Neural progenitor cell (in vitro differentiated cells): ENCODE results near the gene SNX8. TPM values are rescaled to one million over a fixed set of nuclear protein-coding genes. Genes with fewer than 3 reads are reported as not detected.

Experiments
- DNase-seq: peaks from one replicate; pipeline ENCODE4 v3.0.0-alpha.2; 2016; ENCODE audit warnings: low spot score
- H2AFZ ChIP-seq: fragments of 200-600 bp; sonication (generic); replicated peaks from 2 replicates; pipeline ENCODE4 v1.6.1; 2016; ENCODE audit warnings: antibody characterized with exemption
- H3F3A ChIP-seq: fragments of 200-600 bp; sonication (generic); 2 replicates; pipeline ENCODE4 v1.6.1; 2016; ENCODE audit warnings: antibody characterized with exemption, low read depth
- H3K27ac ChIP-seq: fragments of 200-600 bp; sonication (generic); 2 replicates; pipeline ENCODE4 v1.5.1; 2016; ENCODE audit warnings: mild to moderate bottlenecking
- H3K27me3 ChIP-seq: fragments of 200-600 bp; sonication (generic); 2 replicates; pipeline ENCODE4 v1.6.1; 2016; ENCODE audit warnings: mild to moderate bottlenecking, moderate library complexity
- H3K36me3 ChIP-seq: fragments of 200-600 bp; sonication (generic); 2 replicates; pipeline ENCODE4 v1.5.1; 2016
- H3K4me1 ChIP-seq: fragments of 200-600 bp; sonication (generic); 2 replicates; pipeline ENCODE4 v1.6.1; 2016; ENCODE audit warnings: mixed run types
- H3K4me2 ChIP-seq: fragments of 200-600 bp; sonication (generic); 2 replicates; pipeline ENCODE4 v1.6.1; 2016
- H3K4me3 ChIP-seq: fragments of 200-600 bp; sonication (generic); 2 replicates; pipeline ENCODE4 v1.5.1; 2016
- H3K79me2 ChIP-seq: fragments of 200-600 bp; sonication (generic); 2 replicates; pipeline ENCODE4 v1.6.1; 2016; ENCODE audit warnings: low read depth
- H3K9ac ChIP-seq: fragments of 200-600 bp; sonication (generic); 2 replicates; pipeline ENCODE4 v1.6.1; 2016
- H3K9me3 ChIP-seq: fragments of 200-600 bp; sonication (generic); 2 replicates; pipeline ENCODE4 v1.5.1; 2016; ENCODE audit warnings: low read depth
- H4K20me1 ChIP-seq: fragments of 200-600 bp; sonication (generic); 2 replicates; pipeline ENCODE4 v1.6.1; 2016; ENCODE audit warnings: low read depth
- H3K27ac Mint-ChIP-seq: 3 replicates; pipeline ENCODE4 v1.8.0; 2021; ENCODE audit warnings: mixed read lengths
- H3K27me3 Mint-ChIP-seq: 2 replicates; pipeline ENCODE4 v1.8.0; 2022; ENCODE audit warnings: low read depth, mild to moderate bottlenecking, inconsistent platforms, moderate library complexity, mixed read lengths; ENCODE audit not compliant: insufficient read depth
- H3K36me3 Mint-ChIP-seq: 3 replicates; pipeline ENCODE4 v1.8.0; 2021; ENCODE audit warnings: mixed read lengths
- H3K4me1 Mint-ChIP-seq: 3 replicates; pipeline ENCODE4 v1.8.0; 2021; ENCODE audit warnings: mixed read lengths
- H3K4me3 Mint-ChIP-seq: 3 replicates; pipeline ENCODE4 v1.8.0; 2021; ENCODE audit warnings: mild to moderate bottlenecking, moderate library complexity, mixed read lengths
- H3K9me3 Mint-ChIP-seq: 3 replicates; pipeline ENCODE4 v1.8.0; 2020; ENCODE audit warnings: mixed read lengths
- EZH2 ChIP-seq: fragments of 200-600 bp; sonication (generic); IDR thresholded peaks from 2 replicates; pipeline ENCODE4 v1.6.1; 2017; ENCODE audit warnings: antibody characterized with exemption, mild to moderate bottlenecking, moderate library complexity
- EZH2phosphoT487 ChIP-seq: fragments of 200-600 bp; sonication (generic); IDR thresholded peaks from 2 replicates; pipeline ENCODE4 v1.6.1; 2017; ENCODE audit warnings: antibody characterized with exemption
- total RNA-seq: library from RNA; depleted of rRNA; stranded (reverse); fragments of >200 nt; gene quantifications from 2 replicates; pipeline ENCODE4 v1.2.3, GENCODE V29; 2015; ENCODE audit warnings: low replicate concordance
- TF ChIP-seq, protein P1 (sequence below): fragments of 200-600 bp; sonication (generic); IDR thresholded peaks from 2 replicates; pipeline ENCODE4 v1.5.1; 2017; ENCODE audit warnings: antibody characterized with exemption, mild to moderate bottlenecking

SNX8 gene
- total RNA-seq, 1 donor from 2014 or later, result 3.6 TPM

DNA sequence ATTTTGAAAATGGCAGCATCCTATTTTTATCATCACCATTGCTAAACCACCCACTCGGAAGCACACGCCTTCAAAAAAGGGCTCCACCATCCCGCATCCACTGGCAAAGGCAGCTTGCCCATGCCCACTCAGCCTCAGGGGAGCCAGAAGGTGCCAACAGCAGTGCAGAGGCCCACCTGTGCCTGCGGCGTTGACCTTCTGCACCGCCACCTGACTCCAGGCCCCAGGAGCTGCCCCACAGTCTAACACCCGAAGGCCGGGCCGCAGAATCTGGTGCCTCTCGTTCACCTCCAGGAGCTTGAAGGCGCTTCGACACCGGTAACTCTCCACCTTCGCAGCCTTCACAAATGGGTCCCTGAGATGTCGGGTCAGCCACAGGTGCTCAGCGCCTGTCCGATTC lies 75.0 kb downstream of the SNX8 start:
- Histone ChIP-seq H2AFZ (no peak overlapping the region), H3K9ac (no peak overlapping the region), H3K36me3 (peaks cover 5% of the 10 kb centered on the region), H3K27ac (no peak overlapping the region), H3K4me2 (no peak overlapping the region), H3F3A (peaks cover 8% of the 10 kb centered on the region), H3K79me2 (peaks cover 48% of the 10 kb centered on the region), H3K27me3 (no peaks in the 10 kb centered on the region), H4K20me1 (peaks cover 11% of the 10 kb centered on the region), H3K4me1 (peaks cover 12% of the 10 kb centered on the region), H3K4me3 (no peak overlapping the region), H3K9me3 (no peaks in the 10 kb centered on the region)
- no peaks in the 10 kb centered on the region for H3K27me3 Mint-ChIP-seq
- H3K4me3 Mint-ChIP-seq, result no peak overlapping the region
- no peak overlapping the region for H3K27ac Mint-ChIP-seq
- no peaks in the 10 kb centered on the region for H3K9me3 Mint-ChIP-seq
- TF ChIP-seq EZH2phosphoT487, result no peak
- TF ChIP-seq, protein P1, sequence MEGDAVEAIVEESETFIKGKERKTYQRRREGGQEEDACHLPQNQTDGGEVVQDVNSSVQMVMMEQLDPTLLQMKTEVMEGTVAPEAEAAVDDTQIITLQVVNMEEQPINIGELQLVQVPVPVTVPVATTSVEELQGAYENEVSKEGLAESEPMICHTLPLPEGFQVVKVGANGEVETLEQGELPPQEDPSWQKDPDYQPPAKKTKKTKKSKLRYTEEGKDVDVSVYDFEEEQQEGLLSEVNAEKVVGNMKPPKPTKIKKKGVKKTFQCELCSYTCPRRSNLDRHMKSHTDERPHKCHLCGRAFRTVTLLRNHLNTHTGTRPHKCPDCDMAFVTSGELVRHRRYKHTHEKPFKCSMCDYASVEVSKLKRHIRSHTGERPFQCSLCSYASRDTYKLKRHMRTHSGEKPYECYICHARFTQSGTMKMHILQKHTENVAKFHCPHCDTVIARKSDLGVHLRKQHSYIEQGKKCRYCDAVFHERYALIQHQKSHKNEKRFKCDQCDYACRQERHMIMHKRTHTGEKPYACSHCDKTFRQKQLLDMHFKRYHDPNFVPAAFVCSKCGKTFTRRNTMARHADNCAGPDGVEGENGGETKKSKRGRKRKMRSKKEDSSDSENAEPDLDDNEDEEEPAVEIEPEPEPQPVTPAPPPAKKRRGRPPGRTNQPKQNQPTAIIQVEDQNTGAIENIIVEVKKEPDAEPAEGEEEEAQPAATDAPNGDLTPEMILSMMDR, result no peak
- TF ChIP-seq EZH2, result no peak
- DNase-seq, result no peak
- peaks cover 12% of the 10 kb centered on the region for H3K36me3 Mint-ChIP-seq
- peaks cover 7% of the 10 kb centered on the region for H3K4me1 Mint-ChIP-seq

DNA sequence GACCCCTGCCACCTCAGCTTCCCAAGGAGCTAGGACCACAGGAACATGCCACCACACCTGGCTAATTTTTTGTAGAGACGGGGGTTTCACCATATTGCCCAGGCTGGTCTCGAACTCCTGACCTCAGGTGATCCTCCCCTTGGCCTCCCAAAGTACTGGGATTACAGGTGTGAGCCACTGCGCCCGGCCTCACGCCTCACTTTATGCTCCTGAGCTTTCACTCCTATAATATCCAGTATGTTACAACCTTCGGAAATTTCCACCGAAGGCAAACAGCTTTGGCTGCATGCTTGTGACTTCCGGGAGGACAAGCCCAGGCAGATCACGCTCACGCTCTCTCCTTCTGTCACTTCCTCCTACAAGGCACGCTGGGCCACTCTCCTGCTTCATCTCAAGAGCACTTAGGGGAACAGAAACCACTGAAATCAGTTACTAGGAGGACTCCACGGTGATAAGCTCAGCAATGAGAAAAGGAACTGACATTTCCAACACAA lies 77.1 kb downstream of the SNX8 start:
- Histone ChIP-seq H3K9ac (no peak overlapping the region), H3K9me3 (no peaks in the 10 kb centered on the region), H3K4me1 (peaks cover 5% of the 10 kb centered on the region), H3K79me2 (peaks cover 35% of the 10 kb centered on the region), H3F3A (peaks cover 24% of the 10 kb centered on the region), H3K4me2 (no peak overlapping the region), H2AFZ (no peak overlapping the region), H3K36me3 (peaks cover 5% of the 10 kb centered on the region), H3K27me3 (no peaks in the 10 kb centered on the region), H3K4me3 (no peak overlapping the region), H3K27ac (no peak overlapping the region), H4K20me1 (peaks cover 12% of the 10 kb centered on the region)
- no peak for DNase-seq
- Mint-ChIP-seq H3K9me3 (no peaks in the 10 kb centered on the region), H3K27ac (no peak overlapping the region), H3K27me3 (no peaks in the 10 kb centered on the region), H3K4me1 (peaks cover 10% of the 10 kb centered on the region), H3K4me3 (no peak overlapping the region), H3K36me3 (peaks cover 12% of the 10 kb centered on the region)
- no peak for TF ChIP-seq EZH2
- TF ChIP-seq EZH2phosphoT487, result no peak
- TF ChIP-seq, protein P1, result no peak

DNA sequence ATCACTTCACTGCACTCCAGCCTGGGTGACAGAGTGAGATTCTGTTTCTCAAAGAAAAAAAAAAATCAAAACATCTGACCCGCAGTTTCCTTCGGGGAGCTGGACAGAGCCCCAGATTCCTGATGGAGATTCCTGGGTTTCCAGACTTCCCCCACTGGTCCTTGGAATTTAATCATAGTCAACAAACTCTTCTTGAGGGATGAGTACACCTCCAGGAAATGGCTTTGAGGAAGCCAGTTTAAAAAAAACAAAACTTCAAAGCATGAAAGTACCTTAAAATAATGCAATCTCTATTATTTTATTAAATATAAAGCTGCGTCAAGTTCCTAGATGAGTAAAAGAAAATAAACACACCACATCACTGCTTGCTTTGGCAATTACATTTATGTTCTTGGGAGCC lies 80.3 kb downstream of the SNX8 start:
- Histone ChIP-seq H4K20me1 (peaks cover 31% of the 10 kb centered on the region), H3K9me3 (no peaks in the 10 kb centered on the region), H3K79me2 (peaks cover 37% of the 10 kb centered on the region), H3K9ac (no peak overlapping the region), H3K4me2 (peak overlapping the region; percentile 92), H3K36me3 (peaks cover 5% of the 10 kb centered on the region), H3K4me1 (peaks cover 5% of the 10 kb centered on the region), H3F3A (peaks cover 26% of the 10 kb centered on the region), H3K27ac (no peak overlapping the region), H3K4me3 (no peak overlapping the region), H2AFZ (no peak overlapping the region), H3K27me3 (no peaks in the 10 kb centered on the region)
- H3K4me3 Mint-ChIP-seq, result peak overlapping the region; percentile 96
- DNase-seq, result no peak
- H3K27me3 Mint-ChIP-seq, result peaks cover under 1% of the 10 kb centered on the region
- H3K36me3 Mint-ChIP-seq, result peaks cover 13% of the 10 kb centered on the region
- TF ChIP-seq EZH2phosphoT487 (no peak), EZH2 (no peak)
- TF ChIP-seq, protein P1, result no peak
- H3K9me3 Mint-ChIP-seq, result no peaks in the 10 kb centered on the region
- H3K27ac Mint-ChIP-seq, result no peak overlapping the region
- H3K4me1 Mint-ChIP-seq, result peaks cover 18% of the 10 kb centered on the region
